ENCODE measurements around the gene MEGF9.

MEGF9 gene

DNA sequence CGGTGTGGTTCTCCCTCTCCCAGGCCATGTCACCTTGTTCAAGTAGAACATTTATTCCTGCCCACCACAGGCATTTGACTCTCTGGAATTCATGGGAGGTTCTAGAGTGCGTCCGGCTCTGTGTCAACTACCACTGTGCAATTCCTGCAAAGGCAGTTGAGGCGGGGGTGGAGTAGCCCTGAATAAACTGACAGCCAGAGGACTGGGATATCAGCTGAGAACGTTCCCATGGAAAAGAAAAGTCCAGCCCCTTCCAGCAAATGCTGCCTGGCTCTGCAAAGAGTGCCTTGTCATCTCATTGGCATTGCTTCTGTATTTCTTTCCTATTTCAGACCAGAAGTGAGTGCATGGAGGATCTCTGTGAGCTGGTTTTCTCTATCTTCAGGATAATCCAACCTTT is 18.9 kb upstream of the MEGF9 start:
- DNase-seq (ENCODE audit: low read depth in 2 of 2) = no peak

DNA sequence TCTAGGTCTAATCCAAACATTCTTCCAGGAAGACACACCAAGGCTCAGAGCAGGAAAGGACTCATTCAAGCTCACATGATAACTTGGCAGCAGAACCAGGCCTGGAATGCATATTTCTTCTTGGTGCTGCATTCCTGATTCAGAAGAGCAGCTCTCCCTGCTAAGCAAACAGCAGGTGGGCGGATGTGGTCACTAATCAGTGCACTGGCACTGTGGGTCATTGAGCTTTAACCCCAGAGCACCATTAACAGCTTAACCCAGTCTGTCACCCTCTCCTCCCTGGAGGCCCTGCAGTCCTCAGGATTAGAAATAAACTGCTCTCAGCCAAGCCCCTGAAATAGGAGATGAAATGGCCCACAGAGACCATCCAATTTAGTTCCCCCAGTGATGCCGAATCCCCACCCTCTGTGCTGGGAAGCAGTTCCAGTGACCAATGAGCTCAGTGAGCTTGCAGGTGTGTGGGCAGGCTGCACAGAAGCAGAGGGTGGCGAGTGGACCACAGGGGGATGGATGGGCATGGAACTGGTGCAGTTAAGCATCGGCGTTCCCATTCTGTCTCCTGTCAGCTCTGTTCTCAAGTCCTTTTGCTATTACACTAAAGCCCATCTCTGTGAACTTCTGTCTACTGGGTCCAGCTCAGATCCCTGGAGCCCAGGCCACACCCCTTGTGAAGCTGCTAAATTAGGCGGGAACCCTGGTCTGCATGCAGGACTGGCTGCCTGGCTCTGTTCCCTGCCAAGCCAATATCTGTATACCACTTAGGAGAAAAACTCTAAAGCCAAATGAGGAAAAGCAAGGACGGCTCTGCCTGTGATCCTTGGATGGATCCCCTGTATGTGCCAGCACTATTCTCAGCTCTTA is 16.6 kb upstream of the MEGF9 start:
- DNase-seq (ENCODE audit: low read depth in 2 of 2) = no peak

DNA sequence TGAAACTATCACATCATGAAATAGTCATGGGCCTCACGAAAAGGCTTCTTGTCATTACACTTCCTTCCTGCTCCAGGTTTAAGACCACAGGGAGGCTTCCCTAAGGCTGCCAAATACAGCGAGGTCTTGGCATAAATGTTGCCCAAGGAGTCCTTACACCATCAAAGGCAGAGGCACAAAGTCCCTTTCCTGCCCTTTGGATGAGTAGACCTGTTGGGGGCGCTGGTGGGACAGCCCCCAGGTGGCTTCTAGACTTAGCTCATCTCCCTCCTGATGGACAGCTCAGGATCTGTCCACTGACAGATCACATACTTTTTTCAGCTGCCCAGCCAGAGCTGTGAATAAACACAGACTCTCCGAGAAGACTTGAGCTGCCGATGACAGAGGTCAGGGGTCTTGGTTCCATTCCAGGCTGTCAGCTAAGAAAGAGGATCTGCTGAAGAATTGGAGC is 15.5 kb upstream of the MEGF9 start:
- no peak for DNase-seq (ENCODE audit: low read depth in 2 of 2)

DNA sequence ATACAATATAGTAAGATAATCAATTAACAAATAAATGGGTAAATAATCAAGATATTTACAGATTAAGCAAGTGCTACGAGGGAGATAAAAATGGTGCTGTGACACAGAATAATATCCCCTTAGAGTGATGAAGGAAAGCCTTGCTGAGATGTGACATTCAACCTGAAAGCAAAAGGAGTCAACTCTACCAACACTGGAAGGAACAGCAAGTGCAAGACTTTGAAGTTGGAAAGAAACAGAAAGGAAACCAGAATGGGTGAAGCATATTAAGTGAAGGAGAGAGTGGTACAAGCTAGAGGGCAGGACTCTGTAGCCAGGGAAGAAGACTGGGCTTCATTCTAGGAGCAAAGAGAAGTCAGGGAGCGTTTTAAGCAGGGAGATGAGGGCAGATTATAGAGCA is 12.2 kb upstream of the MEGF9 start:
- DNase-seq (ENCODE audit: low read depth in 2 of 2) = no peak

DNA sequence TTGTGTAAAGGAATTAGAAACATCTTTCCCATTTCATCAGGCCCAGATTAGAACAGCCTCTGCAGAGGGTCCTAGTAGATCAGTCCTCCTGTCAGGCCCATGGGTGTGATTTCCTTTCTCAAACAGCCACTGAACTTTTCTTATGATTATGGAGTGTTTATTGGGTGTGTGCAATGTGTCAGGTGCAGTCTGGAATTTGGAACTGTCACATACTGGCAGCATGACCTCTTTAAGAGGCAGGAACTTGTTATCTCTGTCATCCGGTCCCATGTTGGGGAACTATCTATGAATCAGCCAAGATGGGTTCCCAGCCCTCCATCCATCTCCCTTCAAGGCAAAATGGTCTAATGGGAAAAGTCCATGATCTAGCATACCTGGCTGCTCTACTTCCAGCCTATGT is 11.6 kb upstream of the MEGF9 start:
- no peak for DNase-seq (ENCODE audit: low read depth in 2 of 2)

DNA sequence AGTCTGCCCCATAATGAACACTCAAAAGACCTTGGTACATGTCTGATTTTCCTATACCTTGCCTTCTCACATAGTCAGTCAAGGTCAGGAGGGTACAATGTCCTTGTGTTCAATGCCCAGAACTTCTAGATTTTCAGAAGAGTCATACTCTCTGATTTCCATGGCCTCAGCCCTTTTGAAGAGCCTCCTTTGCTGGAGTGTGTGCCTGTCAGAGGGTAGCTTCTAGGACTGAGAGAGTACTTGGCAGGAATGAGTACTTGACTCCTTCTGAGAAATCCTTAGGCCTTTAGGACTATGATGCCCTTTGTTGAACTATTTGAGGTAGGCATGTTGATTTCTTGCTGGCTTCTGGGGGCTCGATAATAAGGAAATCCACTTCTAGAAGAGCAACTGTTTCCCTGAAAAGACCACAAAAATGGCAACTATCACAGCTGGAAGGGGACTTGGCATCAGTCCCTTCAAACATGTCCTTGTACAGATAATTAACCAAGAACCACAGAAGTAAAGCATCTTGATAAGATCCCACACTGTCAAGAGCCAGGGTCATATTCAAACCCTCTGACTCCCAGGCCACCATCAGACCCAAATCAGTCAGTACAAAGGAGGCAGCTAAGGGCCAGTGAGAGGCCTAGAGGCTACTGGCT is 10.6 kb upstream of the MEGF9 start:
- DNase-seq (ENCODE audit: low read depth in 2 of 2) = no peak

DNA sequence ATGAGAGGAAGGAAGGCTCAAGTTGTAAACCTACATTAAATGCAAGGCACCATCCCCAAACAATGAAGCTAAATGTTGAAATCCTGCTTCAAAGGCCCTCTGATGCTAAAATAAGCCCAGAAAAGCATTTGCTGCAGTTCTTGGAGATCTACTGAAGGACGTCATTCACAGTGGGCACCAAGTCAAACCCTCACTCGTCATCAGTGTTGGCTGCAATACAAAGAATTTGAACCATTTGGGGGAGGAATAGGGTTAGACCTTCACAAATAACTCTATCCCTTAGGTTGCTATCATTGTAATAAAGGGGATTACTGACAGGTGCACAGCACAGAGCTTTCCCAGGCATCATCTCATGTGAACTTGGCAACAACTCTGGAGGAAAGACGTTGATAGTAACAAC is 9.3 kb upstream of the MEGF9 start:
- DNase-seq (ENCODE audit: low read depth in 2 of 2) = no peak

DNA sequence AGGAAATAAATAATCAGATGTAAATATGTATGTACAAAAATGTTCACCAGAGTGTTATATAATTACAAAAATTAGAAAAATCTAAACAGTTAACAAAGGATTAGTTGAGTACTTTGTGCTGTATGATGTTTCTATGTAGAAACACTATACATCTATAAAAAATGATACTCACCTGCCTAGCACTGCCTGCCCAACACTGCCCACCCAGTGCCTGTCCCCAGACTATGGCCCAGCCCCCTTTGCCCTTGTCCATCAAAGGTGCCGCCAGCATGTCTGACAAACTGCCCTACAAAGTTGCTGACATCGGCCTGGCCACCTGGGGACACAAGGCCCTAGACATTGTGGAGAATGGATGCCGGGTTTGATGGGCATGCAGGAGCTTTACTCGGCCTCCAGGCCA is 6.1 kb upstream of the MEGF9 start:
- DNase-seq (ENCODE audit: low read depth in 2 of 2) = no peak

DNA sequence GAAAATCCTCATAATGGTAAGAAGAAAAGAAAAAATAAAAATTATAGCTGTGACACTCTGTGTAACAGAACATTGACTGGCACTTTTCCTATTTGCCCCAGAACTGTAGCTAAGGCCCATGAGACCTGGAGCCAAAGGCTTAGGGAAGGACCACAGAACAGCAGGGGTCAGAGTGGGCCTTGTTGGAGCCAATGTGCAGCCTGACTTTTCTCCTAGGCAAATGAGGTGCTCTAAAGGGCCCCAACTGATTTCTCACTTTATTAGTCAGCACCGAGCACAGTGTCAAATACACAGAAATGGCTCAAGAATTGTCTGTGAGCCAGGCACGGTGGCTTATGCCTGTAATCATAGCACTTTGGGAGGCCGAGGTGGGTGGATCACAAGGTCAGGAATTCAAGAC is 4.0 kb upstream of the MEGF9 start:
- no peak for DNase-seq (ENCODE audit: low read depth in 2 of 2)

DNA sequence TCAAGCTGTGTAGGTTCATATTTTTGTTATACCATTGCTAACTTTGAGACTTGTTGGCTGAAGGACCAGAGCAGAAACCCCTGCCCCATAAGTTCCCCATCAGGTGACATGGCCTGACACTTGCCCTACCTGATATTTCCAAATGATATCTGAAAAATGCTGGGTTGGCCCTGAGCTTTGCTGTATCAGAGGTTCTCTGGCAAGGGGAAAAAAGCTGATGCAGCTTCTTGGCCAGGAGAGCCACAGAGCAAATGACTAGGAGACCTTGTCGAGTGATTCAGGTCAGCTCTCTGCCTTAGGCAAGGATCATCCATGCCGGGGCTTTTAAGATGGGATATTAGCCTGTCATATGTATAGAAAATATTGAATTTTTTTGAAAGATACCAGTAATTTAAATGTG is 2.9 kb upstream of the MEGF9 start:
- DNase-seq (ENCODE audit: low read depth in 2 of 2) = no peak

DNA sequence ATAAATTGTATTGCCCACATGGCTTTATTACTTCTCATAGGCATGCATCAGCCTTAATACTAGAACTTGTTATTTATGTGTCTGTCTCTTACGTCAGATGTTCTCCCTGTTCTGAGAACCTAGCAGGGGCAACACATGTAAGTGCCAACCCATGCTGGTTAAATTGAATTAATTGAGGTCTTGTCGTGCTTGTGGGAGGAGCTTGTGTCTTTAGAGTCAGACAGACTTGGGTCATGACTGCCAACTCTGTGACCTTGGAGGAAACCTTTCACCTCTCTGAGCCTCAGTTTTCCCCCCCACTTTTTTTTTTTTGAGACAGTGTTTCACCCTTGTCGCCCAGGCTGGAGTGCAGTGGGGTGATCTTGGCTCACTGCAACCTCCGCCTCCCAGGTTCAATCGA is 2.2 kb upstream of the MEGF9 start:
- DNase-seq (ENCODE audit: low read depth in 2 of 2) = no peak

DNA sequence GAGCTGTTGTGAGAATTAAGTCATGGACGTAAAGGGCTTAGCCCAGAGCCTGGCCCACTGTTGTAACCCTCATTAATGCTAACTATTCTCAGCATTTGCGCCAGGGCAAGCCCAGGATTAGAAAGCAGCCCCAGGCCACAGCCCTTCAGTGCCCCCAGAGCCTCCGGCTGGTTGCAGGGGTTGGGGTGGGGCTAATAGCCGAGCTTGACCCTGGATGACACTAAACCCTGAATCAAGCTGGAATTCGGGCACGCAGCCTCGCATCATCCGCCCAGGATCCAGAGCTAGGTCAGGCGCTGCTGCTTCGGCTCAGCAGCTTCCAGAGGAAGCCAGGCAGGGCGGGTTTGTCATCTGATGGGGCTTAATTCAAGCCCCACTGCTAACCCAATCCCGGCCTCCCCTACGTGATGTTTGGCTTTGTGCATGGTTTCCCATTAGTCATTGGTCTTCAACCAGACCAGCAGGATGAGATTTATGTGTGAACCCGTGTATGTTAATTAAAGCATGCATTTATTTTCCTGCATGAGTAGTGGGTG is 1.2 kb upstream of the MEGF9 start:
- no peak for DNase-seq (ENCODE audit: low read depth in 2 of 2)

DNA sequence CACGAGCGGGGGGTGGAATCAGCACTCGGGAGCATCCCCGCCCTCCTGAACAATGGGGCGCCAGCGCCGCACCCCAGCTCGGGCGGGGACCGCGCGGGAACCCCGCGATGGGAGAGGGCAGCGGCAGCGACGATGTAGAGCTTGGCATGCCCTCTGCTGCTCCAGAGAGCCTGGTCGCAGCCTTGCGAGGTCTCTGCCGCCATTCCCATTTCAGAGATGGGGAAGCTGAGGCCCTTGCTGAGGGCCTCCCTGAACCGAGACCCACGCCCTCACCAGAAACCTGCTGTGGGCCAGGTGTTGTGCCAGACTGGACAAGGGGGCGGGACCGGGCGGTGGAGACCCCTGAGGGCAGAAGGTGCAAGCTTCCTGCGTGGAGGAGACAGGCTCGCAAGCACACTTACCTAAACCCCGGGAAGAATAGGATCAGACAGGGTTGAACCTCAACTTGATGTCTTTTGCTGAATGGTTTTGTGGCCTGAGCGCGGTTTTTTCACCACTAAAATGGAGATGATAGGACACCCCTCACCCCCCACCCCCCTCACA is 647 bp upstream of the MEGF9 start:
- no peak for DNase-seq (ENCODE audit: low read depth in 2 of 2)

DNA sequence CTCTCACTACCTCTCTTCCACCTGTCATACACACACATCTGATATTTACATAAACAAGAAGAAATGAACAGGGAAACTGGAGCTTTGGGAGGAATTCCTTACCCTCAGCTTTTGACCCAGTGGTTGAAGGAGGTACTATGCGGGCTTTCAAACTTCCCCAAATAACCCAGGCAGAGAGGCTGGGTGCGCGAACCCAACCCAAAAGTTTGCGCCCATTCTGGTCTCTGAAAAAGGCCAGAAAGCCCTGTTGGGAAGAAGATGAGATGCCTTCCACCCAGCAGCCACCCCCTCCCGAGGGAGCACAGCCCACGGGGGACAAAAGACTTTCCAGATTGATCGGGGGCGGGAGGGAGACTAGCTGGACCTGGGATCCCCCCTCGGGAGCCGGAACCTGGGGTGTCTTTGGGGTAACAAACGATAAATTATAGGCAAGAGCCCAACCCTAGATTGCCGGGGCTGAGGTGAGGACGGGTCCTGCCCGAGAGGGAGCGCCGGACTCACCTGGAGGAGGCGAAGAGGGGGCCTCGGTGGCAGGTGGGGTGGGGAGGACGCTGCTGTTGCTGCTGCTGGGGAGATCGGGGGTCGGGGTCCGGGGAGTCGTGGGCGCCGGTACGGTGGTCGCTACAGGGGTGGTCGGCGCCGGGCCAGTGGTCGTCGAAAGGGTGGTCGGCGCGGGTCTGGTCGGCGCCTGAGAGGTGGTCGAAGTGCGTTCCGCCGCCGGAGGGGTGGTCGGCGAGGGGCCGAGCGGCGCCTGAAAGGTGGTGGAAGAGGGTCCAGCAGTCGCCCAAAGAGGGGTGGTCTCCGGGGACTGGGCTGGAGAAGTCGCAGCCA is 798 bp downstream of the MEGF9 start:
- no peak for DNase-seq (ENCODE audit: low read depth in 2 of 2)

DNA sequence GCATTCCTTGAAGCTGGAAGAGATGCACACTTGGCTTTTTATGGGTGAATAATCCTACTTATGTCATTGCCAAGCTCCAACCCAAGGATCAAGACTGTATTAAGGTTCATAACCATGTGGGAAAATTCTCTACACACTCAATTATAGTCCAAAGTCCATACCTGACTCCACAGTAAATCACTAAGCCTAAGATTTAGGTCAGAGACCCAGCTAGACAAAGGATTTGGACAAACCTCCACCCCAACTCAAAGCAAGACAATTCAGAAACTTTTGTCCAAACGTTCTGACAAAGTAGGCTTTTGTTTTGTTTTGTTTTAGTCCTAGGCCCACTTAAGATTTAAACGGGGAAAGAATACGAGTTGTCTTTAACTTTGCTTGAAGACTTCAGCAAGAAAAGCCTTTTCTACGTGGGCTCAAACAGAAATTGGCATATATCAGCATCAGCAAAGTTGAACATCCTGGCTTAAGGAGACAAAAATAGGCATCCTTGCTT is 1.7 kb downstream of the MEGF9 start:
- DNase-seq (ENCODE audit: low read depth in 2 of 2) = no peak

DNA sequence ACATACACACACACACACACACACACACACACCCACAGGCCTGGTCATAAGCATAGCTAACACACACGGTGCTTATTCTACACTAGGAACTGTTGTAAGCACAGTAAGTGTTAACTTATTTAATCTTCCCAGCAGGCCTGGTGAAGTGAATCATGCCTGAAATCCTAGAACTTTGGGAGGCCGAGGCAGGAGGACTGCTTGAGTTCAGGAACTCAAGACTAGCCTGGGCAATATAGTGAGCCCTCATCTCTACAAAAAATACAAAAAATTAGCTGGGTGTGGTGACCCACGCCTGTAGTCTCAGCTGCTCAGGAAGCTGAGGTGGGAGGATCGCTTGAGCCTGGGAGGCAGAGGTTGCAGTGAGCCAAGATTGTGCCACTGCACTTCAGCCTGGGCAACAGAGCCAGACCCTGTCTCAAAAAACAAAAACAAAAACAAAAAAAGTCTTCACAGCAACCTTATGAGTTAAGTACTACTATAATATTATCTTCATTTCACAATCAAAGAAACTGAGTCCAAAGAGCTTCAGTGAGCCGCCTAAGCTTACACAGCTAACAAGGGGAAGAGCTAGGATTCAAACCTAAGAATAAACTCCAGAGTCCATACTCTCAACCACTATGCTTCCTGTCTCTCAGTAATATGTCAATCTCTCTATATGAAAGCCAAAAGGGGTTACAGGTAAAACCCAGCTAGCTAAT is 2.3 kb downstream of the MEGF9 start:
- no peak for DNase-seq (ENCODE audit: low read depth in 2 of 2)

DNA sequence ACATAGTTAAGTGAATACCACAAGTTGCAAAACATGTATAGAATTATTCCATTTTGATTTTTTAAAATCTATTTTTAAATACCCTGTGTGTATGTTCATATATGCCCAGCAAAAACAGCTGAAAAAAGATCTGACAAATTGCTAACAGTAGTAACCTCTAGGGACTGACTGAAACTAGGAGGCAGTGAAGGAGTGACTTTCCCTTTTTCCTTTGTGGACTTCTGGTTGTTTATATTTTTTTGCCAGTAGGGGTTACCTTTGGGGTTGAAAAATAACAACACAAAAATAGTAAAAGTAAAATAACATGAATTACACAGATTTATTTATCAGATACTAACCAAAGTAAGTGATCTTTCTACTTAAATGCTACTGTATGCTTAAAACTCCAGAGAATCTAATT is 2.9 kb downstream of the MEGF9 start:
- DNase-seq (ENCODE audit: low read depth in 2 of 2) = no peak

DNA sequence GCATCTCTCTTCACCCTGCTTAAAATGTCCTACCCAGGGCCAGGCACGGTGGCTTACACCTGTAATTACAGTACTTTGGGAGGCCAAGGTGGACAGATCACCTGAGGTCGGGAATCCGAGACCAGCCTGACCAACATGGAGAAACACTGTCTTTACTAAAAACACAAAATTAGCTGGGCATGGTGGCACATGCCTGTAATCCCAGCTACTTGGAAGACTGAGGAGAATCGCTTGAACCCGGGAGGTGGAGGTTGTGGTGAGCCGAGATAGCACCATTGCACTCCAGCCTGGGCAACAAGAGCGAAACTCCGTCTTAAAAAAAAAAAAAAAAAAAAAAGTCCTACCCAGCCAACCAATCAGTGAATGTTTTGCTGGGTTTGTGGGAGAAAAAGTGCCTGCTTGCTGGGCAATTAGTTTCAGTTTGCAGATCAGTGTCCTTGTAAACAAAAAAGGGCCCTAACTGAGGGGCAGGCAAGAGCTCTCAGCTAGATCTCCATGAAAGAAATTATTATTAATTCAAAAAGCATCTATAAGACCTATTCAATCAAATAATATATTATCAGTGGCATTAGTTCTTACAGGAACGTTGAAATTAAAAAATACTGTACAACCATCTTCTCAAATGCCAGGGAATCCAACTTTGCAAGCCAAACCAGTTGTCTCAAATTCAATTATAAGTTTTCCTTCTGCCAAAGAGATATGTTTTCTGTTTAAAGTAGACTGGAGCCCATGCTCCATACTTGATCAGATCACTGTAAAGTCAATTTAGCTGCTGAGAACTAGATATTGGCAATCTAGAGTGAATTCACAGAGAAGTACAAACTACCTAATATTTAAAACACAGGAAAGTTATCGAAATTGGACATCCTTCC is 3.9 kb downstream of the MEGF9 start:
- no peak for DNase-seq (ENCODE audit: low read depth in 2 of 2)

DNA sequence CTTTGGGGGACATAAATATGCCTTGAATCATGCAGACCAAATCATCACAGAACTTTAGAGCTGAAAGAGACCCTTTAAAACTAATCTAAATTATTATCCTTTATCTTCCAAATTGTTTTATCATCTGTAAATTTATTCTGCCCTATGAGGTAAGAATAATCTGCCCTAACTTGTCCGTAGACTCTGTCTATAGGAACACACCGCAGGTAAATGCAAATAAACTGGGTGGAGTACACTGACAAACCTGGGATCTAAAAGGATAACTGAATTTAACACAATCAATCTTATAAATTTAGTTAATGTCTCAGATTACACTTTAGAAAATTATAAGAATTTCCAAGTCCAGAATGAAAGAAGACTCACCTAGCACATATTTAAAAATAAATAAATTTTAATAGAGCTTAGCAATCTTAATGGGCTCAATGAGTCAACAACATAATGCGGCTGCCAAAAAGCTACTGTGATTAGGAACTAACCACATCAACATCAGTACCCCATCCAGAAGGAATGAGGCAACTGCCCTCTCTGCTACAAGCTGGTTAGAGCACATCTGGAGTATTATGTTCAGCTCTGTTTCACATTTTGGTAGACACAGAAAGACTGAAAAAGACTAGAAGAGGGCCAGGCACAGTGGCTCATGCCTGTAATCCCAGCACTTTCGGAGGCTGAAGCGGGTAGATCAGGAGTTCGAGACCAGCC is 5.6 kb downstream of the MEGF9 start:
- DNase-seq (ENCODE audit: low read depth in 2 of 2) = no peak

DNA sequence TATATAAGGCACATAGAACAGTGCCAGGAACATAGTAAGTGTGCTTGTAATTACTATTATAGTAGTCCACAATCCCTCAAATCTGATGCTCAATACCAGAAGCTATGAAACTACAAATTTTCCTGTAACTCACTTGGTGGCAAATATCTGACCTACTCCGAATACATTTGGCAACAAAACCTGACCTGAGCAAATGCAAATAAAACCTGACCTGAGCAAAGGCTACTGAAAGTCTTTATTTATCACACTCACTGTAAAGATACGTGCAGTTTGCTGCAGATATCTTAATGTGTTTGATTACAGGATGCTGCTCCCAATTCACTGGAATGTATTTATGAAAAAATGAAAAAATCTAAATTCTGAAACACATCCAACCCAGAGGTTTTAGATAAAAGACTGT is 7.1 kb downstream of the MEGF9 start:
- no peak for DNase-seq (ENCODE audit: low read depth in 2 of 2)
